SK-MEL-5 (cell line): ENCODE data around the gene EPHA4. TPM values are rescaled to one million over a fixed set of nuclear protein-coding genes. Genes with fewer than 3 reads are reported as not detected.
"Not testable (repeated sequence)": the region's sequence is repeated elsewhere in the genome, so short reads cannot be mapped to it uniquely, and the experiment has no call there.

Experiments
- DNase-seq: peaks from one replicate; pipeline ENCODE4 v3.0.0-alpha.2; 2016; ENCODE audit warnings: low read depth, low spot score
- in situ Hi-C: cut with HindIII; loops from 2 replicates; pipeline ENCODE4 v1.10.0; 2016; ENCODE audit warnings: low sequenced_read_pairs, high pct_unique_total_duplicates, low pct_unique_long_range_greater_than_20kb
- total RNA-seq: library from RNA; depleted of rRNA; stranded (reverse); fragments of >200 nt; shearing (Covaris generic); gene quantifications from 2 replicates; pipeline ENCODE4 v1.2.3, GENCODE V29; 2014

EPHA4 gene
- total RNA-seq, 1 experiment from 2014 or later, result 42.4 TPM

DNA sequence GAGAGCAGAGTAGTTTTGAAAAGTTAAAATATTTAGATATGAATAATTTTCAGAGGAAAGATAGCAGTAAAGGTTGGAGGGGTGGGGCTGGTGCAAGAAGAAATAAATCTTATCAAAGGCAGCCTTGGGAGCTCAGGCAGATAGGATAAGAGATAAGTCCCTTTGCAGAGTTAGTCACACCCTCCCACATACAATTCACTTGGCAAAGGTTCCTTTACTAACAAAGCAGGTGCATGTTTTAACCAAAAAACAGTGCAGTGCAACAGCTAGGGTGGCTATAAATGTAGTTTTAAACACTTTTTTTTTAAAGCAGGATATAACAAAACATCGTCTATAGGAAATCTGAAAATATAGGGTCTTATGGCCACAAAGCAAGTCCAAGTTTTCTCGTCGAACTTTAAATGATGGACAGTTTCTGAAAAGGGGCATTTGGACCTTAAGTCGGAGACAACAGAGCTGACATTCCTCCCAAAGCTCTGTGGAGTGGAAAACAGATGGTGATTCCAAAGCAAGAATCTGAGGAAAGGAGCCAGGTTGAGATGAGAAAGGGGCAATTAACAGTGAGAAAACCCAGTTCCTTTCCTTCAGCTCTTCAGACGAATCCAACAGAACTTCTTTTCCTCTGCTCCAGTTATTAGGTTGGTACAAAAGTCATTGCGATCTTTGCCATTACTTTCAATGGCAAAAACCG lies 53.0 kb downstream of the EPHA4 start:
- in situ Hi-C loops, result no loop called here
- no peak for DNase-seq

DNA sequence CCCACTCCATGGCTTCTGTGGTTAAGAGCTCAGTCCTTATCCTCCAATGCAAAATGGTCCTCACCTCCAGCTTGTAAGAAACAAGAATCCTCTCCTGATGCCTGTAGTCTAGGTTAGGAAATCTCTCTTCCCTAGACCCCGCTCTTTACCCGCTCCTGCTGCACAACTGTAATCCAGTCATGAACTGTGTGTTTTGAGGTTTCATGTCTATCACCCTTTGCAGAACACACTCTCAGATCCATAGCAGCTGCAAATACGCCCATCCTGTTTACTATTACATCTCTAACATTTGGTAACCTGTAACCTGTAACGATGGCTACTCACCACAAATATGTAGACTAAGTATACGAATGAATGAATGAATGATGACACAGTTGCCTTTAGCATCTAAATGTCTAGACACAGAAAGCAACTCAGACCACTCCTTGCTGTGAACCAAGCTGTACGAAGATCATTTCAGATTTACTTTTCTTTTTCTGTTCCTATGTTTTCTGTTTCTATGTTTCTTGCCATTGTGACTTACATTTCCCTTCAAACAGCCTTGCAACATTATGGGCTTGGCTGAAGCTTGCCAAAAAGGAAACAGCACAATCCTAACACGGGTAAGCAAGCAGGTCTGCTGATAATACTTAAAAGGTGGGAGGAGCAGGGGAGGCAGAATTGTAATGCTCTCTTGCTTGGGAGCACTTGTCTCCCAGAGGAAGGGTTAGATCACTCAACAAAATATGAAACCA lies 53.7 kb downstream of the EPHA4 start:
- in situ Hi-C loops, result no loop called here
- DNase-seq, result no peak

DNA sequence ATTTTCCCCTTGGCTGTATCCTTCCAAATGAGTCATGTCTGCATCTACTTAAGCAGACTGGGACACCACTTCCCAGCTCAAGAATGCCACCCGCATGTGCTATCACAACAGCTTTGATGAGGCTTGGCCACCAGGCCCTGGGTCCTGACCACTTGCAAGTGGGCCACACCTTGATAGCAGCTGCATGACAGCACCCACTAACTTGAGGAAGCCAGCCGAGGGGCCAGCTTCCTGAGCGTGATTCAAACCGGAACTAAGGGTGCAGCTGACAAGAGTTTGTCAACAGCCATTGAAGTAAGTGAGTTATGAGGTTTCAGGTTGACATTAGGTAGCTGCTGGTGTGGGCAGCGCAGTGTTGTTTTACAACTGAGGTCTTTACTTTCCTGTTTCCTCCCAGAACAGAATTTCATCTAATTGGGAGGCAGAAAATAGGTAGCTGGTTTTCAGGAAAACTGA lies 54.4 kb downstream of the EPHA4 start:
- in situ Hi-C loops, result no loop called here
- DNase-seq, result no peak

DNA sequence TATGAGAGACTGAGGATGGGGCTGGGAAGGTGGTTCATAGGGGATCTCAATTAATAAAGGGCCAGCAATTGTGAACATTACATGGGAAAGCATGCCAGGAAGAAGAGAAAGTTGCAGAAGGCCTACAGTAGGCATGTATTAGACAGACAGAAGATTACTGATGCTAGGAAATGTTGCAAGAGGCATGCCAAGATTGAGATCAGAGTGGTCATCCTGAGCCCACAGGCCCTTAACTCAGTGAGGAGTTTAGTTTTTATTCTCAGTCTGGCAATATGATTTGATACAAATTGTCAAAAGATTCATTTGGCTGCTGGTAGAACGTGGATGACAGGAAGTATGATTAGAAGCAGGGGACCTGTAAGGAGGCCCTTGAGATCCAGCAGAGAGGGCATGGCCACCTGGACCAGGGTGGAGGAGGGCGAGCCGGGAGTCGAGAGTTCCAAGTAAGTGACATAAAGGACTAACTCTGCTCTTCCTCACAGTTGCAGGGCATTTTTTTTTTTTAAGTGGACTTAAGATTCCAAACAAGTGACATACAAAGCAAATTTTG lies 54.9 kb downstream of the EPHA4 start:
- in situ Hi-C loops, result no loop called here
- no peak for DNase-seq

DNA sequence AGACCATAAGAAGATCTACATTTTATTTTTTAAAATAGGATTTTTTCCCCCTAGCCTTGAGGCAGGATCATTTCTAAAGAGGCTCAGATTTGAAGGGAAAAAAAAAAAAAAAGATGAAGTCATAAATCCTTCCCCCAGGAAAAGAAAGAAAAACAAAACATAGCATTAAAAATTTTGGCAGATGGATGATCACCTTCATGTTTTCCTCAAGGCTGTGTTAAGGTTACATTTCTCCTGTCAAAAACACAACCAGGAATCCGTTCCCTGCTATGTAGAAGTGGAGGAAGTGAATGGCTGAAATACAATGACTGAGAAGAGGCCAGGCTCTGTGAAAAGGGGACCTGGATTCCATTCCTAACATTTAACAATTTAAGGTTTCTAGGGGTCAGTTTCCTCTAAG lies 56.2 kb downstream of the EPHA4 start:
- DNase-seq, result no peak
- in situ Hi-C loops, result no loop called here

DNA sequence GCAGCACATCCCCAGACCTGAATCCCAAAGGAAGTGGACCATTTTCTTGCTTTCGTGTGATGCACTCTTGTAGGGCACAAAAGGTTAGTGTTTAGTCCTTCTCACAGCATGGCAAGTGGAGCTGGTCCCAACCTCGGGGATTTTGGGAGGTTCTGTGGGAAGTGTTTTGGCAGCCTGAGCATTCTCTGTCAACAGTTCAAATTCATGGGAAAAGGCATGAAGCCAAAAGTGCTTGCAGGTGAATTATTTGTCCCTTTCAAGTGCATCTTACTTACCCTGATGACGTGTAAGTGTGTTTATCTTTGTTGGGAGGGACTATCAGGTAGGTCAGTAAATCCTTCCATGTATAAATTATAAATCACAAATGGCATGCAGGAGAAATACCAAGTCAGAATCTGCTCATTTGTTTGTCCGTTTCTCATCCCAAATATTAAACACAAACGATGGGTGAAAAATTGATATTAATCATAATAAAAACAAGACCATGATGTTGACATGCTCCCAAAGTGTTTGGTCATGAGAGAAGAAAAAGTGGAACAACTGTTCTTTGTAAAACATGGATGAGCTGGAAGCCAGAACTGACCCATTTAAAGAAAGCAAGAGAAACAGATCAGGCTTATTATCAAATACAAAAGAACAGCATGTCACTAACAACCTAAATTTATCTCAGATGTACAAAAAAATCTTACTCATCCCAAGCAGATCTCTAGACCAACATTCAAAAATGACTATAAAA lies 57.6 kb downstream of the EPHA4 start:
- in situ Hi-C loops, result no loop called here
- DNase-seq, result no peak

DNA sequence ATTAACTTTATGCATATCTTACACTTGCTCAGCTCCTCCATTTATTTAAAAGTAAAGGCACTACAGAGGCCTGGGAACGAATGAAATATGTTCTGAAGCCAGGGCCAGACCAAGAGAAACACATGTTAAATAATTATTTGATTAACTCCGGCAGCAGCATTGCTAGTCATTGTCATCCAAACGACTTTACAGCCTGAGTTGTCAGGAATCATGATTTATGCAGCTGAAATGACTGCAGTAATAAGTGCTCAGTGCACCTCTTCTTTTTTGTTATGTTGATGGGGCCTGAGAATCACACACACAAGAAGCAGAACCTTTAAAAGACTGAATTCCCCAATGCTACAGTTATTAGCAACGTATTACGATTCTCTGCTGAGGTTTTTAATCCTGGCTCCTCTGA lies 58.9 kb downstream of the EPHA4 start:
- in situ Hi-C loops, result no loop called here
- DNase-seq, result no peak

DNA sequence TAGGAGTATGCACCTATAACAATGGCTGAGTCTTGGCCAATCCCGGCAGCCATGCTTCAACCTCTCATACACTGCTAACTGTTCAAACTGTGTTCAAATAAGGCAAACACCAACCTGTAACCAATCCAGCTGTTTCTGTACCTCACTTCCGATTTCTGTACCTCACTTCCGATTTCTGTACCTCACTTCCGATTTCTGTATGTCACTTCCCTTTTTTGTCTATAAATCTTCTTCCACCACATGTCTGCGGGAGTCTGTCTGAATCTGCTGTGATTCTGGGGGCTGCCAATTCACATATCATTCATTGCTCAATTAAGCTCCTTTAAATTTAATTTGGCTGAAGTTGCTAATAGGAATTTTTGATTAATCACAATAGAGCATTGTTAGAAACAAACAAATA lies 60.8 kb downstream of the EPHA4 start:
- in situ Hi-C loops, DNase-seq: not testable (repeated sequence)

DNA sequence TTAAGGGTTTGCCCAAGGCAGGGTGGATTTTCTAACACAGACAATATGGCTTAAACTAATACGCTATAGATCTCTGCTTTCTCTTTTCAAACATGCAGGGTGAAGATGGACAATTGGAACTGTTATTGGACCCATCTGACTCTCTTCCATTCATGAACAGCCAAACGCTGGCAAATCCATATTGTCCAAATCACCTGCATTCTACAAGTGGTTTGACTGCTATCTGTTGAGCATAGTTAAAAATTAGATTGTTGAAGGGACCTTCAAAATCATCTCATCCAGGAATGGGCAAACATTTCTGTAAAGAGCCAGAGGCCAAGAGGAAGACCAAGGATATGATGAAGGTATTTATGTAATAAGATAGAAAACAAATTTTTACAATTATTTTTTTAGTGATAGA lies 65.6 kb downstream of the EPHA4 start:
- in situ Hi-C loops, result no loop called here
- no peak for DNase-seq

DNA sequence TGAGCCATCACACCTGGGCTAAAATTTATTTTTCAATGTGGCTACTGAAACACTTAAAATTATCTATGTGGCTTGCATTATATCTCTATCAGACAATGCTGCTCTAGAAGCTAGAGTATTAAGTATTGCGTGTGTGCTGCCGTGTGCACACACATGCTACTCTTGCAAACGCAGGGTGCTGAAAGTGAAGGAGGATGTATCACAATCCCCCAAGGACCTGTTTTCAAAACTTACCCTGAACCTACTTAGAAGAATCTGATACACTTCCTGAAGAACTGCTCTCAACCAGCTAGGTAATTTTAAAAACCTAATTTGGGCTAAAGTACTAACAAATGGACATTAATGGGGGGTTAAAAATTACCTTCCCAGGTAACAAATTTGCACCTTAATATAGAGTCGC lies 66.5 kb downstream of the EPHA4 start:
- DNase-seq, result no peak
- in situ Hi-C loops, result no loop called here

DNA sequence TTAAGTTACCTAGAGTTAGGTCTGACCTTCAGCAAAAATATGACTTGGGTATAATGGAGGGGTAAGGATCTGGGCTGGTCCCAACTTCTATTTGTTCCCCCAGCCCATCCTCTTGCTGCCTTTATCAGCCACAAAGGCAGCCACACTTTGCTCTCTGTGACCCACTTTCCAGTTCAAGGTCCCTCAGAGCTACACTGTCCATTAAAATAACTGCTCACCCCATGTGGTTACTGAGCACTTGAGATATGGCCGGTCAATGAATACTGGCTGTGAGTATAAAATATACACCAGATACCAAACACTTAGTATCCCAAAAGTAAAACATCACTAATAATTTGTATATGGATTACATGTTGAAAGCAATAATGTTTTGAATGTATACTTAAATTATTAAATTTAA lies 67.2 kb downstream of the EPHA4 start:
- DNase-seq, result no peak
- in situ Hi-C loops, result no loop called here

DNA sequence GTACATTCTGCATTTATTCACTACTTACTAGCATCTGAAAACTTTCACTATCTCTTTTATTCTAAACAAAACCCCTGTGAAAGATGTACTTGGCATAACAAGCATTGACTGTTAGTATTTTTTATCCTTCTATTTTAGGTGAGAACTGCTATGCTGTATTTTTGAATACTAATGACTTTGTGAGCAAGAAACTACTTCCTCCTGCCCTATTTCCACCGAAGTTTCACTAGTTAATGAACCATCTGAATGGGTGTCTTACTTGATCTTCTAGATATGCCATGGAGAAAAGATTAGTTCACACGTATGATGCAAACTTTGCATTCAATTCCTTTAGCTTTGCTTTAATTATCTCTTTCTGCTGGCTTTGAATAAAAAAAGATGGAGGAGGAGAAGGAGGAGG lies 68.1 kb downstream of the EPHA4 start:
- in situ Hi-C loops, result no loop called here
- DNase-seq, result no peak

DNA sequence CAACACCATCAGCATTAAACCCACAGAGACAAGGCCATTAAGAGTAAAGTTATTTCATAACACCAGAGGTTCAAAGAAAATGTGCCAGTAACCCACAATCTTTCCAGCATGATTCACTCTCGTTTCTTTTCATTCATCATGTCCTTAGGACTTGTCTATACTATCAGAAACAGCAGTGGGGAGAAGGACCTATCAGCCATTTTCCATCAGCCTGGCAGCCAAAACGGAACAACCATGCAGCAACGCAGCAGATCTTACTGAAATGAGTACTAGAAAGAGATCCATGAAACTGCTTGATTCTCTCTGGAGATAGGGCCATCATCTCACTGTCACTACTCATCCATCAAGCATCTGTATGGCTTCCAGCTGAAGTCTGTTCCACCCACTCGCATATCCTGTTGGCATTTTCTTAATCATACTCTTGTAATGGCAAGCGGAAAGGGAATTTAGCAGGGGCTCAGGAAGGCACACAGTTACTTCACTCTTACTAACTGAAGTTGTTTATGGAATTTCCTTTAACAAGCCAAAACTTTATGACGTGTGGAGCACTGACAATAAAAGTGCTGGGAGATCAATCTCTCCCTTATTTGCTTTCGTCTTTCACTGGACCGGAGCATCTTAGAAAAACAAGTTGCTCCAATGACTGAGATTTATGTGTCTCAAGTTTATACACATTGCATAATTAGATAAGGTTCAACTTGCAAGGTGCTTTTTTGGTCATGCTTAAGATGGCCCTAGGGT lies 69.7 kb downstream of the EPHA4 start:
- in situ Hi-C loops, result no loop called here
- DNase-seq, result no peak

DNA sequence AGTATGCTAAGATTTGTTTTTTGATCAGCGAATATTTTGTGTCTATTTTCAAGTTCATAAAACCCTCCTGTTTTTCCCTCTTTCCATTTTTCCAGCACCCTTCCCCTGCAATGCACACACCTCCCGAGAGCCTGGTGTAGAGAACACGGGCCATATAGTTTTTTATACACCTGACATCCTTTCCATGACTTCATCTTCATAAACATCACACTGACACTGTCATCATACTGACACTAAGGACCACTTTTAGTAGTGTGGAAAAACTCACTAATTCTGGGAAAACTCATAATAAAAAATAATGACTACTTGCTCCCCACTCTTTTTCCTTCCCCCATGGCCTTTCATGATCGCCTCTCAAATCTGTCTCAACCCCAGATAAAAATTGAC lies 70.2 kb downstream of the EPHA4 start:
- in situ Hi-C loops, result no loop called here
- no peak for DNase-seq

DNA sequence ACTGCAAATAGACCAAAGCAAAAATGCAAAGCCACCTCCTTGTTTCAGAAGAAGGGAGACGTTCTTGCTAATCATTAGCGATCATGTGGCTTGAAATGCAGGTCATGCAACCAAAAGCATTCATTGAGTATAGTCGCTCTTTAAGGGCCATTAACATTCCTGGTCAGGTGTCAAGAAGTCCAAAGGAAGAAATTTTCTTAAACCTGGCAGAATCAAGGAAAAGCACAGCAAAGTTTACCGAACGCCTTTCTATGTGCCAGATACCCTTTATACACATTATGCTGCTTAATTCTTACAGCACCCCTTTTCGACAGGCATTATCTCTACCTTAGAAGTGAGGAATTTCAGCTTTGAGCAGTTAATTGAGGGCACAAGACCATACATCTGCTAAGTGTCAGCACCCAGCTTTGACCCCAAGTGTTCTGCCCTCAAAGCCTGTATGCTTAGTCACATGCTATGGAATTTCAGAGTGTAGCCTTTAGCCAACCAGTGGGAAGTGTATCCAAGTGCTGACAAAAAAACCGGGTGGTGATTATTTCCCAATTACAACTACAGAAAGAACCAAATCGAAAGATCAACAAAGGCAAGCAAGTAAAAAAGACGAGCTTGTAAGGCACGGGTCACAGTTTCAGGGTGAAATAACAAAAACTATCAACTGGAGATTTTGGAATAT lies 70.8 kb downstream of the EPHA4 start:
- in situ Hi-C loops, result no loop called here
- no peak for DNase-seq

DNA sequence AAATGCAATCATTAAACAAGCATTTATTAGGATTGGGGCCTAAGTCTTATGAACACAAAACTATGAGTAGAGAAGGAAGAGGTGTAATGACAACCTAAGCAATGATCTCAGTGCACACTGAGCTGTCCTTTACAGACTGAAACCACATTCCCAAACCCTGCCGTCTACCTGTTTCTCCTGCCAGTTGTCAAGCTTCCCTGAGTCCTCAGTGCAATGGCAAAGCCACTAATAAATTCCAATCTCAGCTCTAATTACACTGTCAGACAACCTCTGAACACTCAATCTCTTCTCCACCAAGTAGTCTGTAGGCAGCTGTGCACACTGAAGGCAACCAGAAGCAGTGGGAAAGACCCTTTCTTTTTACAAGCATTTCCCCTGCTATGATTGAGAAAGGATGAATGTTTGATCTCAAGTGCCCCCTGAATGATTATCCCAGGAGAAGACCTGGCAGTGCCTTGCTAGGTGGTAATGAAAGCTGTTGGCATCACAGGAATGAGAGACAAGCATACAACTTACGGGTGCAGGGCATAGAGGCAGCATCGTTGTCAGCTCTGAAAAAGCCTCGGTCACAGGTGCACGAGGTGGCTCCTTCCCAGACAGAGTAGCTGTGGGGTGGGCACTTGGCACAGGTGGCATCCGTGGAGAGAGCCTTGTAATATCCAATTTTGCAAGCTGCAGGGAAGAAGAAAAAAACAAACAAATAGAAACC lies 71.4 kb downstream of the EPHA4 start:
- no peak for DNase-seq
- in situ Hi-C loops, result no loop called here

DNA sequence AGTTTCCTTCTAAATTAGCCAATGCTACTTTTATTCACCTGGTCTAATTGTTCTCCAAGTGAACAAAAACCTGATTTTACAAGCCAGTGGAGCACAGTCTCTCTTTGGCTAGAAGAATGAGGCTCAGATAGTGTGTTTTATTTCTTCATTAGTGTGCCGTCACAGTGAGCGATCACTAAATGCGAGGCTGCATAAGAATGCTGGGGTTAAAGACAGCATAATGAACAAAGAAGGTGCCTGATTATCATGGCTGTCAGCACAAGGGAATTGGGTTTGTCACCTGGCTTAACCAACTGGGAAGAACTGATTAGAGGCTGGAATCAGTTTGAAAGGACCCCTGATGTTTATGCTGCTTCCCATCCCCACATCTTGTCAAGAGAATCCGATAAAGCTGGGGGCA lies 76.4 kb downstream of the EPHA4 start:
- in situ Hi-C loops, result no loop called here
- no peak for DNase-seq
